Kidney (tissue), 14 donors: Measurements from ENCODE around the gene DNASE1L1. TPM values are rescaled to one million over a fixed set of nuclear protein-coding genes. Genes with fewer than 3 reads are reported as not detected.
"Not testable (repeated sequence)": the region's sequence is repeated elsewhere in the genome, so short reads cannot be mapped to it uniquely, and the experiment has no call there.

Source experiments
- DNase-seq, 5 donors: peaks; one replicate each; pipeline ENCODE4 v3.0.0-alpha.2; 2013 to 2020
- FAIRE-seq: peaks from 2 replicates; lab custom pipeline; 2012; peaks lifted over from hg19 to GRCh38; lab: Jason Lieb, UNC
- H3K27ac ChIP-seq, 2 donors: one replicate each; pipeline ENCODE4 v1.7.0; 2013; ENCODE audit warnings: low read depth in 2 of 2, low read length in 2 of 2, inconsistent platforms in 1 of 2
- H3K27me3 ChIP-seq: one replicate; pipeline ENCODE4 v1.7.1; 2013; ENCODE audit warnings: low read length, inconsistent platforms; ENCODE audit not compliant: control insufficient read depth, insufficient read depth
- H3K36me3 ChIP-seq, 3 donors: one replicate each; pipeline versions ENCODE4 v1.7.0 to v1.7.1; 2013; ENCODE audit warnings: low read length in 3 of 3, control low read depth in 1 of 3, inconsistent platforms in 1 of 3; ENCODE audit not compliant: insufficient read depth in 3 of 3, control insufficient read depth in 2 of 3
- H3K4me1 ChIP-seq, 3 donors: one replicate each; pipeline versions ENCODE4 v1.7.0 to v1.7.1; 2013; ENCODE audit warnings: low read length in 3 of 3, inconsistent platforms in 1 of 3, low read depth in 1 of 3; ENCODE audit not compliant: control insufficient read depth in 2 of 3, insufficient read depth in 2 of 3
- H3K4me3 ChIP-seq, 3 donors: one replicate each; pipeline versions ENCODE4 v1.7.0 to v1.8.1; 2013; ENCODE audit warnings: low read length in 3 of 3, control low read depth in 1 of 3, inconsistent platforms in 1 of 3
- H3K9ac ChIP-seq, 3 donors: one replicate each; pipeline versions ENCODE4 v1.7.0 to v1.7.1; 2013; ENCODE audit warnings: low read length in 3 of 3, control low read depth in 1 of 3, inconsistent platforms in 1 of 3
- H3K9me3 ChIP-seq, 3 donors: one replicate each; pipeline versions ENCODE4 v1.7.0 to v1.7.1; 2013; ENCODE audit warnings: low read length in 3 of 3, control low read depth in 1 of 3, inconsistent platforms in 1 of 3; ENCODE audit not compliant: control insufficient read depth in 2 of 3, insufficient read depth in 1 of 3
- CTCF ChIP-seq: IDR thresholded peaks from 3 replicates; pipeline ENCODE4 v1.5.1; 2012; ENCODE audit warnings: mild to moderate bottlenecking, moderate library complexity, borderline replicate concordance; ENCODE audit not compliant: insufficient read depth; ENCODE audit errors: extremely low read depth
- intact Hi-C: fragments of 100-400 bp; cut with DNase I; formaldehyde crosslinking; loops from one replicate; pipeline ENCODE4 v1.11.1; 2022
- polyA plus RNA-seq: library from polyadenylated mRNA; stranded (reverse); fragments of 350-450 nt; fragmentation: Illumina TruSeq; extraction: RNeasy Lipid Tissue Mini Kit (QIAGEN cat#74804); gene quantifications from one replicate; pipeline ENCODE4 v1.2.3, GENCODE V29; 2014; ENCODE audit warnings: low read depth, low replicate concordance; ENCODE audit not compliant: insufficient read depth
- total RNA-seq: library from RNA; stranded (reverse); fragmentation: NEBNext Ultra II Directional; extraction: Animal tissue kit (Norgen Biotek cat#: 25700); gene quantifications from one replicate; pipeline ENCODE4 v1.2.1, GENCODE V29; 2021
- donor health status: control.
- donor health status: control.
- donor health status: control.
- donor health status: control.
- donor health status: control.
- donor health status: DM: yes; HTN: yes; CAD: no.
- donor health status: Normal renal cell carcinoma (clear cell type).

DNASE1L1 gene
- total and polyA plus RNA-seq, 2 donors from 2014 or later: 28.0 to 33.8 TPM

GRCh38 chrX:154388094-154388493 is 21.0 kb downstream of the DNASE1L1 start:
- H3K27me3 ChIP-seq, H3K4me1 ChIP-seq, FAIRE-seq, H3K9me3 ChIP-seq, H3K36me3 ChIP-seq, DNase-seq, H3K4me3 ChIP-seq, intact Hi-C loops, H3K27ac ChIP-seq, H3K9ac ChIP-seq: not testable (repeated sequence)

- H3K27me3 ChIP-seq: no peaks in the 10 kb centered on the region
- no peak overlapping the region for H3K27ac ChIP-seq
- peaks cover 0 to 2% (median 0%) of the 10 kb centered on the region in 3 donors for H3K36me3 ChIP-seq
- FAIRE-seq (no peak), DNase-seq (peak in 2 of 5 donors; percentile 27 to 66)
- H3K4me3 ChIP-seq: no peak overlapping the region
- H3K9ac ChIP-seq: no peak overlapping the region
- peaks cover 0 to 7% (median 0%) of the 10 kb centered on the region in 3 donors for H3K4me1 ChIP-seq
- TF ChIP-seq CTCF: peak; percentile 22
- intact Hi-C loops: no loop called here
- no peaks in the 10 kb centered on the region for H3K9me3 ChIP-seq
Measured at GRCh38 chrX:154384284-154384892, 24.7 kb downstream of the DNASE1L1 start.

- no peak for DNase-seq
- H3K4me1 ChIP-seq: peaks cover 0 to 7% (median 0%) of the 10 kb centered on the region in 3 donors
- no peak overlapping the region for H3K9ac ChIP-seq
- H3K27ac ChIP-seq: no peak overlapping the region
- FAIRE-seq: no peak
- intact Hi-C loops: no loop called here
- peaks cover 0 to 2% (median 0%) of the 10 kb centered on the region in 3 donors for H3K36me3 ChIP-seq
- no peaks in the 10 kb centered on the region for H3K27me3 ChIP-seq
- no peak for TF ChIP-seq CTCF
- H3K9me3 ChIP-seq: no peaks in the 10 kb centered on the region
- H3K4me3 ChIP-seq: no peak overlapping the region
Measured at GRCh38 chrX:154383359-154384283, 25.4 kb downstream of the DNASE1L1 start.

- no peaks in the 10 kb centered on the region for H3K27me3 ChIP-seq
- H3K9me3 ChIP-seq: no peaks in the 10 kb centered on the region
- no peak overlapping the region for H3K9ac ChIP-seq
- H3K4me3 ChIP-seq: no peak overlapping the region
- peaks cover 0 to 7% (median 0%) of the 10 kb centered on the region in 3 donors for H3K4me1 ChIP-seq
- DNase-seq (no peak), FAIRE-seq (no peak)
- no peak for TF ChIP-seq CTCF
- H3K27ac ChIP-seq: no peak overlapping the region
- intact Hi-C loops: no loop called here
- H3K36me3 ChIP-seq: peaks cover 0 to 2% (median 0%) of the 10 kb centered on the region in 3 donors
Measured at GRCh38 chrX:154382483-154383069, 26.5 kb downstream of the DNASE1L1 start.
